HEK293 (cell line): ENCODE data around the gene DEFB121.

ENCODE experiments used
- BCL11A ChIP-seq: fragments of 450-650 bp; formaldehyde crosslinking; IDR thresholded peaks from 2 replicates; pipeline ENCODE4 v1.5.1; 2016; ENCODE audit warnings: low read depth, missing biosample characterization, missing genetic modification characterization
- SETDB1 ChIP-seq: IDR thresholded peaks from one replicate; pipeline ENCODE4 v1.6.1; 2017; ENCODE audit warnings: mild to moderate bottlenecking, low read length, moderate library complexity, mixed read lengths; ENCODE audit not compliant: insufficient read length
- TCF7L2 ChIP-seq: IDR thresholded peaks from 2 replicates; pipeline ENCODE4 v1.6.1; 2011; ENCODE audit warnings: low read depth, mild to moderate bottlenecking, inconsistent platforms, low read length, moderate library complexity, borderline replicate concordance
- ZBTB7A ChIP-seq: fragments of 450-650 bp; formaldehyde crosslinking; IDR thresholded peaks from 2 replicates; pipeline ENCODE4 v1.5.1; 2016; ENCODE audit warnings: low read depth, missing biosample characterization, missing genetic modification characterization
- ZNF416 ChIP-seq: fragments of 450-650 bp; formaldehyde crosslinking; IDR thresholded peaks from 2 replicates; pipeline ENCODE4 v1.5.1; 2016; ENCODE audit warnings: missing biosample characterization, missing genetic modification characterization
- ZNF510 ChIP-seq: fragments of 450-650 bp; formaldehyde crosslinking; IDR thresholded peaks from 2 replicates; pipeline ENCODE4 v1.5.1; 2018; ENCODE audit warnings: mild to moderate bottlenecking, missing genetic modification characterization, missing biosample characterization; ENCODE audit not compliant: insufficient replicate concordance
- ZNF548 ChIP-seq: fragments of 450-650 bp; formaldehyde crosslinking; IDR thresholded peaks from 2 replicates; pipeline ENCODE4 v1.5.1; 2016; ENCODE audit warnings: missing biosample characterization, missing genetic modification characterization
- ZNF670 ChIP-seq: fragments of 450-650 bp; formaldehyde crosslinking; IDR thresholded peaks from 2 replicates; pipeline ENCODE4 v1.5.1; 2016; ENCODE audit warnings: missing biosample characterization, missing genetic modification characterization, low read depth
- ZNF830 ChIP-seq: fragments of 450-650 bp; IDR thresholded peaks from 2 replicates; pipeline ENCODE4 v1.5.0; 2018; ENCODE audit warnings: missing biosample characterization, missing genetic modification characterization, low read depth, mild to moderate bottlenecking, moderate library complexity
- TF ChIP-seq, protein P1 (sequence below): fragments of 450-650 bp; formaldehyde crosslinking; conservative IDR thresholded peaks from 2 replicates; pipeline ENCODE4 v1.5.1; 2016; ENCODE audit warnings: low read depth, missing biosample characterization, missing genetic modification characterization
- TF ChIP-seq, protein P2 (sequence below): fragments of 450-650 bp; formaldehyde crosslinking; IDR thresholded peaks from 2 replicates; pipeline ENCODE4 v1.5.1; 2016; ENCODE audit warnings: missing biosample characterization, missing genetic modification characterization
- TF ChIP-seq, protein P3 (sequence below): fragments of 450-650 bp; formaldehyde crosslinking; IDR thresholded peaks from 2 replicates; pipeline ENCODE4 v1.5.1; 2016; ENCODE audit warnings: missing biosample characterization, missing genetic modification characterization

DNA sequence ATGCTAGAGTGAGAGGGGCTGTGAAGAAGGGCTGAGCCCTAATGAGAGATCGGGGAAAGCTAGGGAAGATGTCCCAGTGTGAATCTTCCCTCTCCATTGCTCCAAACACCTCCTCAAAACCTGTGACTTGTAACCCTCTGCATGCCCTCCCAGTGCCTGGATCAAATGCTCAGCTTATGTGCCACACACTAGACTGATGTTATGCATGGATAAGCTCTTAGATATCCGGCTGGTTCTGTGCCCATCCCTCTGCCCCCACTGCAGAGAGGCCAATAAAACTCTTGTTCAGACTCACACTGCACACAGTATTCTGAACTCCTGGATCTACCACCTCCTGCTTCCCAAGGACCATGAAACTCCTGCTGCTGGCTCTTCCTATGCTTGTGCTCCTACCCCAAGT lies 37.7 kb downstream of the DEFB121 start, which contains the start of gene DEFB118:
- TF ChIP-seq ZNF416 (tag by site-specific recombination) (no peak), TCF7L2 (no peak), ZNF670 (no peak), SETDB1 (no peak), BCL11A (tag by site-specific recombination) (no peak), ZNF830 (tag by site-specific recombination) (no peak), ZNF510 (no peak), ZNF548 (tag by site-specific recombination) (no peak), ZBTB7A (no peak)
- TF ChIP-seq, protein P1, sequence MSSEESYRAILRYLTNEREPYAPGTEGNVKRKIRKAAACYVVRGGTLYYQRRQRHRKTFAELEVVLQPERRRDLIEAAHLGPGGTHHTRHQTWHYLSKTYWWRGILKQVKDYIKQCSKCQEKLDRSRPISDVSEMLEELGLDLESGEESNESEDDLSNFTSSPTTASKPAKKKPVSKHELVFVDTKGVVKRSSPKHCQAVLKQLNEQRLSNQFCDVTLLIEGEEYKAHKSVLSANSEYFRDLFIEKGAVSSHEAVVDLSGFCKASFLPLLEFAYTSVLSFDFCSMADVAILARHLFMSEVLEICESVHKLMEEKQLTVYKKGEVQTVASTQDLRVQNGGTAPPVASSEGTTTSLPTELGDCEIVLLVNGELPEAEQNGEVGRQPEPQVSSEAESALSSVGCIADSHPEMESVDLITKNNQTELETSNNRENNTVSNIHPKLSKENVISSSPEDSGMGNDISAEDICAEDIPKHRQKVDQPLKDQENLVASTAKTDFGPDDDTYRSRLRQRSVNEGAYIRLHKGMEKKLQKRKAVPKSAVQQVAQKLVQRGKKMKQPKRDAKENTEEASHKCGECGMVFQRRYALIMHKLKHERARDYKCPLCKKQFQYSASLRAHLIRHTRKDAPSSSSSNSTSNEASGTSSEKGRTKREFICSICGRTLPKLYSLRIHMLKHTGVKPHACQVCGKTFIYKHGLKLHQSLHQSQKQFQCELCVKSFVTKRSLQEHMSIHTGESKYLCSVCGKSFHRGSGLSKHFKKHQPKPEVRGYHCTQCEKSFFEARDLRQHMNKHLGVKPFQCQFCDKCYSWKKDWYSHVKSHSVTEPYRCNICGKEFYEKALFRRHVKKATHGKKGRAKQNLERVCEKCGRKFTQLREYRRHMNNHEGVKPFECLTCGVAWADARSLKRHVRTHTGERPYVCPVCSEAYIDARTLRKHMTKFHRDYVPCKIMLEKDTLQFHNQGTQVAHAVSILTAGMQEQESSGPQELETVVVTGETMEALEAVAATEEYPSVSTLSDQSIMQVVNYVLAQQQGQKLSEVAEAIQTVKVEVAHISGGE (tag by site-specific recombination) = no peak
- TF ChIP-seq, protein P2, sequence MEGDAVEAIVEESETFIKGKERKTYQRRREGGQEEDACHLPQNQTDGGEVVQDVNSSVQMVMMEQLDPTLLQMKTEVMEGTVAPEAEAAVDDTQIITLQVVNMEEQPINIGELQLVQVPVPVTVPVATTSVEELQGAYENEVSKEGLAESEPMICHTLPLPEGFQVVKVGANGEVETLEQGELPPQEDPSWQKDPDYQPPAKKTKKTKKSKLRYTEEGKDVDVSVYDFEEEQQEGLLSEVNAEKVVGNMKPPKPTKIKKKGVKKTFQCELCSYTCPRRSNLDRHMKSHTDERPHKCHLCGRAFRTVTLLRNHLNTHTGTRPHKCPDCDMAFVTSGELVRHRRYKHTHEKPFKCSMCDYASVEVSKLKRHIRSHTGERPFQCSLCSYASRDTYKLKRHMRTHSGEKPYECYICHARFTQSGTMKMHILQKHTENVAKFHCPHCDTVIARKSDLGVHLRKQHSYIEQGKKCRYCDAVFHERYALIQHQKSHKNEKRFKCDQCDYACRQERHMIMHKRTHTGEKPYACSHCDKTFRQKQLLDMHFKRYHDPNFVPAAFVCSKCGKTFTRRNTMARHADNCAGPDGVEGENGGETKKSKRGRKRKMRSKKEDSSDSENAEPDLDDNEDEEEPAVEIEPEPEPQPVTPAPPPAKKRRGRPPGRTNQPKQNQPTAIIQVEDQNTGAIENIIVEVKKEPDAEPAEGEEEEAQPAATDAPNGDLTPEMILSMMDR (tag by site-specific recombination) = no peak
- TF ChIP-seq, protein P3, sequence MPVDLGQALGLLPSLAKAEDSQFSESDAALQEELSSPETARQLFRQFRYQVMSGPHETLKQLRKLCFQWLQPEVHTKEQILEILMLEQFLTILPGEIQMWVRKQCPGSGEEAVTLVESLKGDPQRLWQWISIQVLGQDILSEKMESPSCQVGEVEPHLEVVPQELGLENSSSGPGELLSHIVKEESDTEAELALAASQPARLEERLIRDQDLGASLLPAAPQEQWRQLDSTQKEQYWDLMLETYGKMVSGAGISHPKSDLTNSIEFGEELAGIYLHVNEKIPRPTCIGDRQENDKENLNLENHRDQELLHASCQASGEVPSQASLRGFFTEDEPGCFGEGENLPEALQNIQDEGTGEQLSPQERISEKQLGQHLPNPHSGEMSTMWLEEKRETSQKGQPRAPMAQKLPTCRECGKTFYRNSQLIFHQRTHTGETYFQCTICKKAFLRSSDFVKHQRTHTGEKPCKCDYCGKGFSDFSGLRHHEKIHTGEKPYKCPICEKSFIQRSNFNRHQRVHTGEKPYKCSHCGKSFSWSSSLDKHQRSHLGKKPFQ = no peak
